Fibroblast of the aortic adventitia (primary cell): ENCODE results near the gene HOXA6. TPM values are rescaled to one million over a fixed set of nuclear protein-coding genes. Genes with fewer than 3 reads are reported as not detected.

Source experiments
- DNase-seq: peaks from one replicate; pipeline ENCODE4 v3.0.0-alpha.2; 2010; ENCODE audit warnings: low read depth
- H3K4me3 ChIP-seq: 2 replicates; pipeline ENCODE4 v1.5.1; 2011; ENCODE audit warnings: low read depth, mild to moderate bottlenecking, control low read depth, low read length, moderate library complexity
- CTCF ChIP-seq: IDR thresholded peaks from 2 replicates; pipeline ENCODE4 v1.5.1; 2011; ENCODE audit warnings: mild to moderate bottlenecking, low read length, control low read depth, inconsistent platforms; ENCODE audit not compliant: insufficient read depth
- total RNA-seq: library from RNA; depleted of rRNA; stranded (reverse); fragments of >200 nt; gene quantifications from 2 replicates; pipeline ENCODE4 v1.2.3, GENCODE V29; 2012; ENCODE audit warnings: low replicate concordance

Gene HOXA6
- total RNA-seq, 1 donor = not detected

DNA sequence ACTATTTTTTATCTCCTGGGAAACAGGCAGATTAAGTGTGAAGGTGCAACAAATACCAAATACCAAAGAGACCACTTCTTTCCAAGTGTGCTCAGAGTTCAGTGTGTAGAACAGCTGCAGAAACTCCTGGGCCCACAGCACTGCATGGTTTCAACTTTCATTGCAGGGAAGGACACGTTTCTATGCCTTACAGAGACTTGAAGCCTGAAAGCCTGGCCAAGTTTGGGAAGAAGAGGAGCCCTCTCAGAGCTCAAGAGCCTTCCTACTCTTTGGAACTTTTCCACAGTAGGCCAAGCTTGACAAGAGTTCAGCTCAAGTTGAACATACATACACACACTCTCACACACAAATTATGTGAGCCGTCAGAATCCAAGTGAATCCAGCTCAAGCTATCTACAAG is 19.5 kb downstream of the HOXA6 start:
- H3K4me3 ChIP-seq = no peak overlapping the region
- TF ChIP-seq CTCF = no peak
- peak; percentile 59 for DNase-seq

DNA sequence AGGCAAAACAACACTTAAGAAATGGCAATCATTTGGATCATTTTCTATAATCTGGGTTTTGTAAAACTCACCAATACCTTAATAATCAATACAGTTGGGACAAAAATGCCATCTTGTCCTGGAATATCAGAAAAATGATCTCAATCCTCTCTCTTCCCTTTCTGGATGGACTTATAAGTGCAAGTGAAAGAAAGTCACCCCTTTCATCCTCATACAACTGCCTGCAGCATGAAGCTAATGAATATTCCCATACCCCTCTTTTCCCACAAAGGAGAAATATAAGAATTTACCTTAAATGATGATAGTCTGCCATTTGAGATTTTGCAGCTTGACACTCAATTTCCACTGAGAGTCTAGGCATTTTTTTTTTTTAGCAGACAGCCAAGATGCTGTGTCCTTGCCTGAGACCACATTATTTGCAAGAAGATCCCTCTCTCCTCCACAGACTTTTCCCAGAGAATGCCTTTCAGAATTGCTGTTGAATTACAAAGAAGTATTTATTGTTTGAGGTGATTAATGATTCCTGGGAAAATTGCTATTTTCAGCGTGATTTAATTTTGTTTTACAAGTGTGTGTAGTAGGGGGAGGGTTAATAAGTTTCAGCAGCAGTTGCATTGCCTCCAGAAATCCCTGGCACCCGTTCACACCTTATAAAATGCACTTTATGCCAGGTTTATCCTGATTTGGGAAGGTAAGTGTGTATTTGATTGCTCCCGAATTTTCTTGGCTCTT is 20.8 kb downstream of the HOXA6 start:
- no peak for TF ChIP-seq CTCF
- no peak overlapping the region for H3K4me3 ChIP-seq
- DNase-seq = no peak

DNA sequence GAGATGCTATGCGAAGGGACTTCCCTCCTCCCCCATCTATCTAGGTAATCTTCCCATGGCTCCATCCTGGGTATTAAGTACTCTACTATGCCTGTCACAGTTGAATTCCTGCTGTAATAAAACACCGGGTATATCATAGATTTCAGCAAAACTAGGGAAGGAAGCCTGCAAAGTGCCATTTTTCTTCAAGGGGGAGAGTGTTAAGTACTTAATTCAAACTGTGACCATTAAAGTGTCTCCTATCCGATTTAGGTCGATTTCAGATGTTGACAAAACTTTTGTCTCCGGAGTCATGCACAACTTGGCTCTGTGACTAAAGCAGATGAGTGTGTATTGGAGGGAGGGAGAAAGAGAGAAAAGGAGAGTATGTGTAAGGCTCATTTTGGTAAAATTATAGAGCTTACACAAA is 21.6 kb downstream of the HOXA6 start:
- no peak for DNase-seq
- TF ChIP-seq CTCF = no peak

DNA sequence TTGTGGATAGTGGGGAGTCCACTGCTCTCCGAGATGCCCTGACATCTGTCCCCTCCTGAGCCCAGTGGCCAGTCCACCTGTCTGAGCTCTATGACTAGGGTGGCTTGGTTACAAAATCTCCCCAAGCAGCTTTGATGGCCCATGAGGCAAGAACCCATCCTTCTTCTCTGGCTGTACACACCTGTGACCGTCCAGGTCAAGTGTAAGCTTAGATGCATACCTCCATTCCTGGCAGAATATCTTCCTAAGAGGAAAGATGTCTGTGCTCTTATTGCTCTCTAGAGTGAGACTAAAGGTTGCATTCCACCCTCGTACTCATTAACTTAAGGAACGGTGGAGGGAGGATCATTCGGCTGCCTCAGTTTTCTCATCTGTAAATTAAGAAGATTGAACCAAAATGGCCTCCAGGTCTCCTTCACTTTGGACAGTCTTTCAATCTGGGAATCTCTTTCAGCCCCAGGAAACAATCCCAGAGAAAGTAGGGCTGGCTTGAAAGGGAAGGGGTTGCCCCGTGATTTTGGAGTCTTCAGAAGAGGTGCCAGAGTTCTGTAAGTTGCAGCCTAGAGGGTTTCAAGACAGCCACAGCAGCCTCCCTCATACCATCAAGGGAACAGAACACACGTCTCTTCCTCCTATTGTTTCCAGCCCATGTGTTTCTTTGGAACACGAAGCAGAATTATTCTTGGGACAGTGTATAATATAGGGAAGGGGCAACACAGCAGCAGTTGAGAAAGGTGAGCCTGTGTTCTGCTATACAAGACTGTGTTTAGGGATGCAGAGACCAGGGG is 22.5 kb downstream of the HOXA6 start:
- no peak overlapping the region for H3K4me3 ChIP-seq
- no peak for DNase-seq

More for the DNA sequence above, 21.6 kb downstream of the HOXA6 start:
- no peak overlapping the region for H3K4me3 ChIP-seq

DNA sequence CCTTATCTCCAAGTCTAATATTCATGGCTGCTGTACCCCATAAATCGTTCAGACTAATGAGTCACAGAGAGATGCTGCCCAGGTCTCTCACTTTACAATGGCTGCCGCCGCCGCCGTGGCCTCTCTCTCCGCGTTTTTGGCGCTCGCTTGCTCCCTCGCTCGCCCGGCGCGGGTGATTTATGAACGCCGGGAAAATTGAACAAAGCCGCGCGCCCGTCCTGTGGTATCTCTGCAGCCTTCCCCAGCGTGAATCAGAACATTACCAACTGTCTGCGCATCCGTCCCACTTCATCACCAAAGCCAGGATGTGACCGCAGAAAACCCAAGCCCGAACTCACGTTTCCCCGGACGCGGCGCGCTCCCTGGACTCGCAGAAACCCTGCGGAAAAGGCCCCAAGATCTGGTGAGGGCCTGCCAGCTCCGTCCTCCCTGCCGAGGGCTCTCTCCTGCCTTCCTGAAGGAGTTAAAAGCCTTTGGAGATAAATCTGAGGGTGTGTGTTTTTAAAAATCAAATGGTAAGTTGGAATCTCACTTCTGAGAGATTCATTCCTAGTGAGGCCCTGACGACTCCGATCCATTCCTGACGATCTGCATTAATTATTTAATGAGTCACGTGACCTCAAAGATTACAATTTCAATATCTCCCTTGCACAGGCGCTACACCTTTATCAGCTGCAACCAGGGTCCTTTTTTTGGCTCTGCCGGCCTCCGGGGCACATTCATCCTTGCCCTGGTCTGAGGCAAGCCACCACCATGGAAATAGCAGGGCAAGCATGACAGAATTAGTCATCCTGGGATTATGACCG is 23.3 kb downstream of the HOXA6 start:
- peak; percentile 73 for DNase-seq
- TF ChIP-seq CTCF = no peak
- H3K4me3 ChIP-seq = no peak overlapping the region

More for the DNA sequence above, 22.5 kb downstream of the HOXA6 start:
- no peak for TF ChIP-seq CTCF

DNA sequence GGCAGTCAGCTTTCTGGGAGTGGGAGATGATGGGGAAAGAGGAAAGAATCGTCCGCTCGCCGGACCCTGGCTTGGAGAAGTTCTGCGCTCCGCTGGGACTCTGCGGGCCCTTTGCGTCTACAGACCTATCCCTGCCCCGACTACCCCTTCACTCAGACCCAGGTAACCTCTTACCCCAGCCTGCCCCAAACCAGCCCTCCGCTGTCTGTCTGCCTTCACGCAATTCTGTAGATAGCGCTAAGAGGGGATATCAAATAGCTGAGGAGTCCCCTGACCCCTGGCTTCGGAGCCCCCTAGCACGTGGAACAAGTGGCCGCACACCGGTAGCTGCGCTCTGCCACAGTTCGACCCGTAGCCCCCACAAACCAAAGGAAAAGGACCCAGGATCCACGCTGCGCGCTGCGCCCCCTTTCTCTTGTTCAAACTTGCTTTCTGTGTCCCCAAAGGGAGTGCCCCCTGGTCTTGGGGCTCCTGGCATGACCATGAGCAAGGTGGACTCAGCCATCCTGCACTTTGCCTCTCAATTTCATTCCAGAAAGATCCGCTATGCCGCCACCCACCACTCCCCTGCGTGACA is 24.0 kb downstream of the HOXA6 start:
- DNase-seq = no peak
- no peak for TF ChIP-seq CTCF
- H3K4me3 ChIP-seq = peak overlapping the region; percentile 35
